GM21390 (cell line): Measurements from ENCODE around the gene ZMIZ1.
A peak's percentile ranks its signal among the peaks of the same experiment; 100 is the strongest.

ENCODE experiments used
- ATAC-seq: cut with Tn5 transposase; IDR thresholded peaks from one replicate; pipeline ENCODE4 v1.9.1; 2021; ENCODE audit not compliant: unreplicated experiment

ZMIZ1 gene

GRCh38 chr10:79068562-79069324, at the start of gene ZMIZ1:
ZMIZ1 (plus strand) TSS chr10:79068966; CDS start chr10:79201633, 132,667 bp downstream.
- peak; percentile 65 for ATAC-seq

GRCh38 chr10:79019441-79020014, 49.2 kb upstream of the ZMIZ1 start:
- ATAC-seq = no peak

- no peak for ATAC-seq
These were observed 48.7 kb upstream of the ZMIZ1 start for GRCh38 chr10:79020015-79020491.

- ATAC-seq = no peak
These were observed 48.2 kb upstream of the ZMIZ1 start for GRCh38 chr10:79020605-79021004.

GRCh38 chr10:79021331-79021907, 47.3 kb upstream of the ZMIZ1 start:
- no peak for ATAC-seq

GRCh38 chr10:79021948-79022499, 46.7 kb upstream of the ZMIZ1 start:
- ATAC-seq = no peak

- no peak for ATAC-seq
These were observed 46.1 kb upstream of the ZMIZ1 start for GRCh38 chr10:79022565-79023230.

GRCh38 chr10:79023240-79024162, 45.3 kb upstream of the ZMIZ1 start:
- peak; percentile 85 for ATAC-seq

GRCh38 chr10:79024296-79024695, 44.5 kb upstream of the ZMIZ1 start:
- ATAC-seq = no peak

GRCh38 chr10:79024720-79025198, 44.0 kb upstream of the ZMIZ1 start:
- no peak for ATAC-seq

- ATAC-seq = no peak
These were observed 43.5 kb upstream of the ZMIZ1 start for GRCh38 chr10:79025199-79025832.

- no peak for ATAC-seq
These were observed 42.4 kb upstream of the ZMIZ1 start for GRCh38 chr10:79026341-79026761.

- no peak for ATAC-seq
These were observed 42.0 kb upstream of the ZMIZ1 start for GRCh38 chr10:79026806-79027146.

GRCh38 chr10:79027147-79028055, 41.4 kb upstream of the ZMIZ1 start:
- ATAC-seq = no peak

- no peak for ATAC-seq
These were observed 40.7 kb upstream of the ZMIZ1 start for GRCh38 chr10:79028056-79028430.

- no peak for ATAC-seq
These were observed 40.2 kb upstream of the ZMIZ1 start for GRCh38 chr10:79028451-79029010.

- ATAC-seq = no peak
These were observed 39.0 kb upstream of the ZMIZ1 start for GRCh38 chr10:79029478-79030390.
